ENCODE data around the gene SLC39A9. TPM values are rescaled to one million over a fixed set of nuclear protein-coding genes. Genes with fewer than 3 reads are reported as not detected.

SLC39A9 gene, protein sequence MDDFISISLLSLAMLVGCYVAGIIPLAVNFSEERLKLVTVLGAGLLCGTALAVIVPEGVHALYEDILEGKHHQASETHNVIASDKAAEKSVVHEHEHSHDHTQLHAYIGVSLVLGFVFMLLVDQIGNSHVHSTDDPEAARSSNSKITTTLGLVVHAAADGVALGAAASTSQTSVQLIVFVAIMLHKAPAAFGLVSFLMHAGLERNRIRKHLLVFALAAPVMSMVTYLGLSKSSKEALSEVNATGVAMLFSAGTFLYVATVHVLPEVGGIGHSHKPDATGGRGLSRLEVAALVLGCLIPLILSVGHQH
- 80.9 and 88.7 TPM in 2 replicates for total RNA-seq (2014; rRNA removed; shearing (Covaris generic))

DNA sequence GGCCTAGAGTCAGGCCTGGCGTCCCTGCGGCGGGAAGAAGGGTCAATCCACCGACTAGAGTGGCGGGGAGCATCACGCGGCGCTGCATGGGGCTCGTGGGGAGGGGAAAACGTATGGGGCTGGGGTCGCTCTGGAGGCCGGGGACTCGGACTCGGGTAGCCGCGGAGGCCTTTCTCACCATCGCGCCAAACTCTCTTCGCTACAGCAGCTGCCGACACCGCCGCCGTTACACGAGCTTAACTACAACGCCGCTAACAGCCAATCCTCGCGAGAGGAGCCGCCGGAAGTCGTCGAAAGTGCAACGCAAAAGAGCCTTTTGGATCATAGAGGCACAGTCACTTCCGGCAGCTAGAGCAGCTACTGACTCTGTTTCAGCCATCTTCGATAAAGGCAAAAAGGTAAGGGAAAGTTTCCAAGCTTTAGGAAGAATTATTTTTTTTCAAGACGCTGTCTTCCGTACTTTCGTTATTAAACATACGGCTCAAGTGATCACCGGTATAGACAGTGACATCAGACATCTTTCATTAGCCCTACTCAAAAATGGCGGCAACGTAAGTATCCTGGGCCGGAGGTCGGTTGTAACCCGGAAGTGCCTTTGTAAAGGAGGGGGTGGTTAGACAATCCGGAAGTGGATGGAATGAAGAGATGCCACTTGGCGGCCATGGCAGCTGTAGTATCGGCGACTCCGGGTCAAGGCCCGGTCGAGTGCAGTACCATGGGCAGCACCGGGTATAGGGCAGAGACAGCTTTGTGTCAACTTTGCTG is at the start of gene SLC39A9, which contains the start of gene ERH:
Gene SLC39A9, plus strand, starts transcription at position 640 of the 765 bp plus-strand sequence. CDS start 678 bp downstream, outside the sequence.
Gene ERH, minus strand, starts transcription at position 247 of the 765 bp plus-strand sequence. Its CDS starts 66 bp downstream, at position 181.
- DNase-seq (ENCODE audit: low read depth) = peak; percentile 95

- no peak for DNase-seq (ENCODE audit: low read depth)
These were observed 49.3 kb upstream of the SLC39A9 start for GRCh38 chr14:69349091-69349777.

- DNase-seq (ENCODE audit: low read depth) = no peak
These were observed 47.6 kb upstream of the SLC39A9 start for GRCh38 chr14:69350892-69351291.

- no peak for DNase-seq (ENCODE audit: low read depth)
These were observed 47.1 kb upstream of the SLC39A9 start for GRCh38 chr14:69351385-69351784.

GRCh38 chr14:69351911-69352310 is 46.6 kb upstream of the SLC39A9 start:
- no peak for DNase-seq (ENCODE audit: low read depth)

DNA sequence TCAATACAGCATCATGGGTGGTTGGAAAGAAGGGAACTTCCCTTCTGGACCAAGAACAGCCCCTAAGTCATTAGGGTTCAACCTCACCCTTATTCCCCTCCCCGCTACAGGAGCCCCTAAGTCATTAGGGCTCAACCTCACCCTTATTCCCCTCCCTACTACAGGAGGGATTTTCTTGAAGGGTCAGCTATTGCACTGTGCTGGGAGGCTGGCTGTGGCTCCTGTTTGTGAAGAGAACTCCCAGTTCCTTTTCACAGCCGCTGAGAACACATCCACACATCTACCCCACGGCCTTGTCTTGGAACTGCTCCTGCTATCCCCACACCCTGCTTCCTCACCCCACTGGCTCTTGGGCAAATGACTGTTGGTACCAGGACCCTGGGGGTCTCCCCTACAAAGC is 45.3 kb upstream of the SLC39A9 start:
- no peak for DNase-seq (ENCODE audit: low read depth)

DNA sequence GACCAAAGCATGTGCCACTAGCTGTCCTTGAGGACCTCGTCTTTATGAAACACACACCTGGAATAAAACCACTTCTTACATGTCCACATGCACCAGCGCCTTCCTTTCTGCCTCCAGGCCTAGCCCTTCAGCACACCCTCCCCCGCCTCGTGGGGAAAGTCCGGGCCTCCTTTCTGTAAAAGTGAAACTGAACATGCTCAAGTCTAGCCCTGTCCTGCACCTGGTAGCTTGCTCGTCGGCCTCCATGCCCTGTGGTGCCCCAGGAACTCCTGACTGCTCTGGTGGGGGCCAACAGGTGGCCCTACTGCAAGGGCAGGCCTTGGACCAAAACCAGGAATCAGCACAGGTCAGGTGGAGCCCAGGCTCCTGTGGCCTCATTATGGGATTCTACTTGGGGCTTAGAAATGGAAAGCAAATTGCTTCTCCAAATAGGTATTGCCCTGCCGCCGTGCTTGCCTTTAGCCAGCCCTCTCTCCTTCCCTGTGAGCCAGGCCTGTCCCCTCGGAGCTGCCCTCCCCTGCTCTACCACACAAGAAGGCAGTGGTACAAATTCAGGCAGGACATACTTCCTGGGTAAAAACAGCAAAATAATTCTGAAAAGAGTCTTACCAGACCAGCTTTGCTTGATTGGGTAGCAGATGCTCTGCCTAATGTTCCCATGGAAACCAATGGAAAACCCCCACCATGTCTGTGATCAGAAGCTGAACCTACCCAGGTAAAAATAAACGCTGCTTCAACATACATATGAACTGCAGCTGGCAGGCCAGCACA is 43.9 kb upstream of the SLC39A9 start:
- peak; percentile 24 for DNase-seq (ENCODE audit: low read depth)

GRCh38 chr14:69355154-69355597 is 43.3 kb upstream of the SLC39A9 start:
- DNase-seq (ENCODE audit: low read depth) = no peak

- DNase-seq (ENCODE audit: low read depth) = no peak
These were observed 42.7 kb upstream of the SLC39A9 start for GRCh38 chr14:69355607-69356281.

GRCh38 chr14:69356903-69357543 is 41.5 kb upstream of the SLC39A9 start:
- no peak for DNase-seq (ENCODE audit: low read depth)

- DNase-seq (ENCODE audit: low read depth) = no peak
These were observed 40.8 kb upstream of the SLC39A9 start for GRCh38 chr14:69357544-69358200.

GRCh38 chr14:69358233-69358963 is 40.1 kb upstream of the SLC39A9 start:
- DNase-seq (ENCODE audit: low read depth) = no peak

DNA sequence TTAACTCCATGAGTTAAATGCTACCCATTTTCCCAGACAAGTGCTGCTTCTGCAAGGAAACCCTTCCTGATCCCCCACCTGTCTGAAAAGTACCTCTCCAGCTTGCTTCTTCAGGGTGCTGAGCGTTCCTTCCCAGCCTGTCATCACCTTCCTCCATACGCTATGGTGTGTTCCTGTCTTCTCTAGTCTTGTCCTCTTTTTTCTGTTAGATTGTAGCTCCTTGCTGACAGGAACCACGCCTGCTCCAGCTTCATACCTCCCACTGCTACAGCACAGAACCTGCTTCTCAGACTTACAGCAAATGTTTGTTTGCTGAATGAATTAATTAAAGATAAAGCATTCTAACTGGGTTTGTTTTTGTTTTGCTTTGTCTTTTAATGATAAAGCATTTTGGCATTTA is 39.5 kb upstream of the SLC39A9 start:
- no peak for DNase-seq (ENCODE audit: low read depth)

DNA sequence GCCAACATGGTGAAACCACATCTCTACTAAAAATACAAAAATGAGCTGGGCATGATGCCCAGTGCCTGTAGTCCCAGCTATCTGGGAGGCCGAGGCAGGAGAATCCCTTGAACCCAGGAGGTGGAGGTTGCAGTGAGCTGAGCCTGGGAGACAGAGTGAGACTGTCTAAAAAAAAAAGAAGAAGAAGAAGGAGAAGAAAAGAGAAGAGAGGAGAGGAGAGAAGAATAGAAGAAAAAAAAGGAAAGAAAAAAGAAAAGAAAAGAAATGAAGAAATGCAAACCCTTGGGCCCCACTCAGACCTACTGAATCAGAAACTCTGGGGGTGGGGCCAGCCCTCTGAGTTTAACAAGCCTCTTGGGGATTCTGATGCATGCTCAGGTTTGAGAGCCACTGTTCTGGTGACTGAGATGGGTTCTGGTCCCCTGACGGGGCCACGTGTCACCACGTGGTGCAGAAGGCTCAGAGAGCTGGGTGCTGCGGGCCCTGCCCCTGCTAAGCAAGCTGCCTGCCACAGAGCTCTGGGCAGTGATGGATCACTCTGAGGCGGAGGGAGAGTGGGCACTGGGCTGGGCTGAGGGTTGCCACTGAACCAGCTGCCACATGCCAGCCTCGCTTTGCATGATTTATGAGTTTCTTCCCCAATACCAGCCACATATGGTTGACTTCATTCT is 37.9 kb upstream of the SLC39A9 start:
- DNase-seq (ENCODE audit: low read depth) = no peak

GRCh38 chr14:69363055-69363454 is 35.4 kb upstream of the SLC39A9 start:
- DNase-seq (ENCODE audit: low read depth) = no peak

DNA sequence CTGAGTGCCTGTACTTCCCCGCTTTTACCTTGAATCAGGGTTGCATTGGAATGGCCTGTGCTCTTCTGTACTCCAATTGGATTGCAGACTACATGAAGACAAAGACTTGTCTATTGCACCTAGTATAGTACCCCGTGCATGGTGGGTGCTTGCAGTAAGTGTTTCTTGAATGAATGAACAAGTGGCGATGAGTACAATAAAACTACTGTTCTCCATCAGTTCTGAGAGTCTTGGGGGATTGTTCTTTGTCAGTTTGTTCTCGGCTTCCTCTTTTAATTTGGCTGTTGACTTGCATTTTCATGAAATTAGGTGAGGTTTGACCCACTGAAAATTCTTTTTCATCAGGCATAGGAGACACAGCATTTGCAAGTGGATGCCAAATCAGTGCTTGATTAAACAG is 34.5 kb upstream of the SLC39A9 start:
- DNase-seq (ENCODE audit: low read depth) = no peak

DNA sequence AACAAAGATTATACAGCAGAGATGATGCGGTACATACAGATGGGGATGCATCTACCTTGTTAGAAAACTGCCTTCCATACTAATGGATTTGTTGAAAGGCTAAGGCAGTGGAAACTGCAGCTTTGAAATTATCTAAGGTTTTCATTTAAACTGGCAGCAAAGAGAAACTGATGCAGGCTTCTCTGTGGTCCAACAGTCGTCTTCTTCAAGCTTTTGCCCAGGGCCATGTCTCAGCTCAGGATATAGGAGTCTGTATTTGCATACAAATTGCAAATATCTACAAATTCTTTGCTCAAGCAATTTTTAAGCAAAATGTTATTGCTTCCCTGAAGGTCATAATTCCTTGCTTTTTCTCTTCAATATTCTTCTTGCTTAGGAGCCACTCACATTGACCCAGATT is 34.1 kb upstream of the SLC39A9 start:
- no peak for DNase-seq (ENCODE audit: low read depth)

DNA sequence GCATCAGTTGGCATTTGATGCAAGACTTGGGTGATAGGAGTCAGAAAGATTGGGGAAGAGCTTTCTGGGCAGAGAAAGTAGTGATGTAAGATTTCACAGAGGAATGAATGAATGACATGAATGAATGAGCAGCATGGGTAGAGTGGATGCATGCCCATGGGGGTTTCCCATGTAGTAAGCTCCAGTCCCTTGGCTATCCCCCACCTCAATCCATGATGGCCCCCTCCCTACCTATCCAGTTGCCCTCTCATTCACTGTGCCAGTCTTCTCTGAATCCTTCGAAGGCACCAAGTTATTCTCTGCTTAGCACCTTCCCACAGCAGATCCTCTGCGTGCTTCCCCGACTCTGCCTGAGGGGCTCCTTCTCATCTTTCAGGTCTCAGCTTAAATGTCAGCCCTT is 32.4 kb upstream of the SLC39A9 start:
- no peak for DNase-seq (ENCODE audit: low read depth)

GRCh38 chr14:69366761-69367160 is 31.7 kb upstream of the SLC39A9 start:
- no peak for DNase-seq (ENCODE audit: low read depth)

Data from RPMI7951 (cell line).